Measurements from ENCODE around the gene FIGNL1.

FIGNL1 gene

GRCh38 chr7:50394315-50394714 is 55.8 kb downstream of the FIGNL1 start:
- no peak for DNase-seq

All from NCI-H2171 treated with DMSO at 0.1 percent for 48 hours (cell line).